GM12878 (cell line): ENCODE results near the gene PPP6R2. TPM values are rescaled to one million over a fixed set of nuclear protein-coding genes. Genes with fewer than 3 reads are reported as not detected.
A peak's percentile ranks its signal among the peaks of the same experiment; 100 is the strongest.

Experiments
- ATAC-seq: fragments of 200-7000 bp; cut with Tn5 transposase; 3 replicates; pipeline ENCODE4 v1.9.1; 2020; ENCODE audit warnings: mild to moderate bottlenecking, moderate library complexity
- BruUV-seq: library from RNA; stranded (reverse); fragments of 400-500 nt; replicated peaks from 2 replicates; lab custom pipeline; 2021; lab: Mats Ljungman, UMichigan
- CTCF ChIA-PET: fragments of 300-600 bp; sonication (Branson Sonifier 250); formaldehyde crosslinking; extraction: SDS; loops from one replicate; lab custom pipeline; 2021; ENCODE audit warnings: inconsistent platforms; lab: Yijun Ruan, JAX
- POLR2A ChIA-PET: fragments of 350-600 bp; formaldehyde crosslinking; extraction: SDS; loops from one replicate; lab custom pipeline; 2021; ENCODE audit warnings: inconsistent platforms; lab: Charles Lee
- RAD21 ChIA-PET: fragments of 300-600 bp; sonication (Branson Sonifier 250); formaldehyde crosslinking; loops from one replicate; lab custom pipeline; 2023; ENCODE audit warnings: antibody characterized with exemption; ENCODE audit not compliant: unreplicated experiment; lab: Charles Lee
- SMC1A ChIA-PET: fragments of 300-600 bp; sonication (Branson Sonifier 250); formaldehyde crosslinking; loops from one replicate; lab custom pipeline; 2023; ENCODE audit not compliant: unreplicated experiment, uncharacterized antibody; lab: Charles Lee
- DNase-seq: peaks from one replicate; pipeline ENCODE4 v3.0.0-alpha.2; 2011; ENCODE audit warnings: low read depth, low spot score
- FAIRE-seq: peaks from 3 replicates; lab custom pipeline; 2011; peaks lifted over from hg19 to GRCh38; lab: Jason Lieb, UNC
- H2AFZ ChIP-seq: 2 replicates; pipeline ENCODE4 v1.6.0; 2011; ENCODE audit warnings: low read depth, low read length, control low read depth; ENCODE audit not compliant: control insufficient read depth
- H3K27ac ChIP-seq: 2 replicates; pipeline ENCODE4 v1.5.1; 2011; ENCODE audit warnings: control low read depth; ENCODE audit not compliant: control insufficient read depth, insufficient read depth
- H3K27me3 ChIP-seq, 2 experiments: replicated peaks in 1 of 2; 2 replicates each; pipeline versions ENCODE4 v1.6.0 to v1.6.1; 2011; ENCODE audit warnings: low read length in 1 of 2; ENCODE audit not compliant: control insufficient read depth in 2 of 2, insufficient read depth in 2 of 2
- H3K36me3 ChIP-seq, 2 experiments: 2 replicates each; pipeline ENCODE4 v1.5.1; 2011; ENCODE audit warnings: low read length in 1 of 2; ENCODE audit not compliant: control insufficient read depth in 2 of 2, insufficient read depth in 2 of 2
- H3K4me1 ChIP-seq: 2 replicates; pipeline ENCODE4 v1.6.1; 2011; ENCODE audit warnings: mild to moderate bottlenecking, low read length, moderate library complexity, mixed read lengths; ENCODE audit not compliant: control insufficient read depth, insufficient read depth
- H3K4me2 ChIP-seq: 2 replicates; pipeline ENCODE4 v1.6.0; 2011; ENCODE audit warnings: control low read depth; ENCODE audit not compliant: control insufficient read depth, insufficient read depth
- H3K4me3 ChIP-seq: fragments of 200-600 bp; sonication (generic); 2 replicates; pipeline ENCODE4 v1.5.1; 2016
- H3K79me2 ChIP-seq: 2 replicates; pipeline ENCODE4 v1.6.0; 2011; ENCODE audit warnings: low read length; ENCODE audit not compliant: control insufficient read depth, insufficient read depth
- H3K9ac ChIP-seq: 2 replicates; pipeline ENCODE4 v1.8.0; 2011; ENCODE audit warnings: low read length, control low read depth, mixed read lengths; ENCODE audit not compliant: control insufficient read depth, insufficient read depth
- H3K9me3 ChIP-seq: replicated peaks from 3 replicates; pipeline ENCODE4 v1.5.1; 2011; ENCODE audit warnings: mild to moderate bottlenecking, low read length; ENCODE audit not compliant: control insufficient read depth, insufficient read depth
- H4K20me1 ChIP-seq: 2 replicates; pipeline ENCODE4 v1.6.0; 2011; ENCODE audit not compliant: control insufficient read depth, insufficient read depth
- CBFB ChIP-seq: IDR thresholded peaks from 2 replicates; pipeline ENCODE4 v1.6.1; 2016; ENCODE audit warnings: antibody characterized with exemption, low read depth
- CHD2 ChIP-seq: IDR thresholded peaks from 2 replicates; pipeline ENCODE4 v1.6.1; 2011; ENCODE audit warnings: low read depth, low read length, improper control_type of control experiment, borderline replicate concordance
- CREB1 ChIP-seq: IDR thresholded peaks from 2 replicates; pipeline ENCODE4 v1.6.1; 2012; ENCODE audit warnings: low read depth, mild to moderate bottlenecking, inconsistent platforms
- CREM ChIP-seq: IDR thresholded peaks from 2 replicates; pipeline ENCODE4 v1.6.1; 2014; ENCODE audit warnings: antibody characterized with exemption, low read depth
- EED ChIP-seq: sonication (generic); IDR thresholded peaks from 2 replicates; pipeline ENCODE4 v1.6.1; 2016; ENCODE audit warnings: antibody characterized with exemption, low read depth
- GATAD2B ChIP-seq: fragments of 450-650 bp; conservative IDR thresholded peaks from 2 replicates; pipeline ENCODE4 v1.6.1; 2017; ENCODE audit warnings: low read depth, mild to moderate bottlenecking, moderate library complexity
- HDGF ChIP-seq: fragments of 450-650 bp; IDR thresholded peaks from 2 replicates; pipeline ENCODE4 v1.6.1; 2016; ENCODE audit warnings: antibody characterized with exemption
- IKZF1 ChIP-seq: fragments of 450-650 bp; conservative IDR thresholded peaks from 2 replicates; pipeline ENCODE4 v1.6.1; 2017; ENCODE audit warnings: antibody characterized with exemption, mild to moderate bottlenecking
- LARP7 ChIP-seq: fragments of 450-650 bp; IDR thresholded peaks from 2 replicates; pipeline ENCODE4 v1.6.1; 2017; ENCODE audit warnings: mild to moderate bottlenecking
- MYC ChIP-seq: IDR thresholded peaks from 2 replicates; pipeline ENCODE4 v1.6.1; 2011; ENCODE audit warnings: mild to moderate bottlenecking, low read length, moderate library complexity, inconsistent platforms; ENCODE audit not compliant: insufficient read depth, insufficient replicate concordance, insufficient read length, severe bottlenecking
- RELA ChIP-seq: fragments of 450-650 bp; IDR thresholded peaks from 2 replicates; pipeline ENCODE4 v1.8.0; 2014; ENCODE audit warnings: borderline replicate concordance; ENCODE audit not compliant: partially characterized antibody
- SMARCA5 ChIP-seq: fragments of 450-650 bp; IDR thresholded peaks from 2 replicates; pipeline ENCODE4 v1.6.1; 2017; ENCODE audit warnings: mild to moderate bottlenecking
- SMC3 ChIP-seq: IDR thresholded peaks from 2 replicates; pipeline ENCODE4 v1.6.1; 2011; ENCODE audit warnings: low read length, improper control_type of control experiment, borderline replicate concordance
- SRF ChIP-seq, 2 experiments: IDR thresholded peaks; 2 replicates each; pipeline ENCODE4 v1.6.1; 2011; ENCODE audit warnings: low read depth in 2 of 2, low read length in 2 of 2, mild to moderate bottlenecking in 1 of 2, moderate library complexity in 1 of 2
- TCF12 ChIP-seq: IDR thresholded peaks from 2 replicates; pipeline ENCODE4 v1.6.1; 2011; ENCODE audit warnings: low read depth, mild to moderate bottlenecking, low read length
- TCF3 ChIP-seq: IDR thresholded peaks from 2 replicates; pipeline ENCODE4 v1.6.1; 2012; ENCODE audit warnings: low read depth, mild to moderate bottlenecking, low read length, borderline replicate concordance; ENCODE audit not compliant: insufficient read depth
- ZBED1 ChIP-seq: IDR thresholded peaks from 2 replicates; pipeline ENCODE4 v1.6.1; 2016; ENCODE audit warnings: borderline replicate concordance
- ZNF24 ChIP-seq: fragments of 450-650 bp; IDR thresholded peaks from 2 replicates; pipeline ENCODE4 v1.6.1; 2017; ENCODE audit warnings: antibody characterized with exemption, mild to moderate bottlenecking
- WGBS: methylation state at CpG from one replicate; pipeline ENCODE4 v1.1.6; 2016; ENCODE audit warnings: low lambda C conversion rate; ENCODE audit not compliant: insufficient replicate concordance, insufficient coverage; ENCODE audit errors: missing lambda C conversion rate; 5-methylcytosine and 5-hydroxymethylcytosine counted together
- in situ Hi-C: fragments of 300-500 bp; cut with MboI; formaldehyde crosslinking; loops from 9 replicates; pipeline ENCODE4 v1.14.3; 2018; ENCODE audit warnings: mixed read lengths
- intact Hi-C: fragments of 100-400 bp; cut with micrococcal nuclease; formaldehyde crosslinking; loops from one replicate; pipeline ENCODE4 v1.14.2; 2022; ENCODE audit not compliant: unreplicated experiment
- polyA plus RNA-seq, 11 experiments: library from polyadenylated mRNA; depleted of rRNA in 4 of 11; unstranded in 6 of 11; stranded (reverse) in 5 of 11; fragments of >200 nt; fragmentation: Nextera tagmentation in 4 of 11; fragmentation: Illumina TruSeq in 1 of 11; extraction: Ambion mirVana in 4 of 11; extraction: Trizol in 1 of 11; gene quantifications; 1 replicate in 1 of 11; 2 replicates in 10 of 11; pipeline versions ENCODE4 v1.2.1 to v1.2.3, GENCODE V29; 2011 to 2016; ENCODE audit warnings: inconsistent platforms in 2 of 11, missing spikeins in 2 of 11, low read depth in 1 of 11
- total RNA-seq, 4 experiments: library from RNA; depleted of rRNA in 3 of 4; stranded (reverse); fragments of >200 nt in 3 of 4; fragmentation: Illumina TruSeq in 1 of 4; extraction: Trizol in 1 of 4; gene quantifications; 2 replicates each; pipeline versions ENCODE4 v1.2.1 to v1.2.3, GENCODE V29; 2013 to 2021
- TF ChIP-seq, protein P1 (sequence below): IDR thresholded peaks from 2 replicates; pipeline ENCODE4 v1.6.1; 2011; ENCODE audit warnings: low read depth, low read length, improper control_type of control experiment, borderline replicate concordance
- TF ChIP-seq, protein P2 (sequence below): IDR thresholded peaks from 2 replicates; pipeline ENCODE4 v1.6.1; 2011; ENCODE audit warnings: mild to moderate bottlenecking, low read depth, low read length, moderate library complexity; ENCODE audit not compliant: insufficient replicate concordance

PPP6R2 gene
- total and polyA plus RNA-seq, 10 of the 15 experiments (the other 5 are each of a cell fraction or from before 2014, with no cell fraction given) = 0.29 to 52.6 (median 25.4) TPM

DNA sequence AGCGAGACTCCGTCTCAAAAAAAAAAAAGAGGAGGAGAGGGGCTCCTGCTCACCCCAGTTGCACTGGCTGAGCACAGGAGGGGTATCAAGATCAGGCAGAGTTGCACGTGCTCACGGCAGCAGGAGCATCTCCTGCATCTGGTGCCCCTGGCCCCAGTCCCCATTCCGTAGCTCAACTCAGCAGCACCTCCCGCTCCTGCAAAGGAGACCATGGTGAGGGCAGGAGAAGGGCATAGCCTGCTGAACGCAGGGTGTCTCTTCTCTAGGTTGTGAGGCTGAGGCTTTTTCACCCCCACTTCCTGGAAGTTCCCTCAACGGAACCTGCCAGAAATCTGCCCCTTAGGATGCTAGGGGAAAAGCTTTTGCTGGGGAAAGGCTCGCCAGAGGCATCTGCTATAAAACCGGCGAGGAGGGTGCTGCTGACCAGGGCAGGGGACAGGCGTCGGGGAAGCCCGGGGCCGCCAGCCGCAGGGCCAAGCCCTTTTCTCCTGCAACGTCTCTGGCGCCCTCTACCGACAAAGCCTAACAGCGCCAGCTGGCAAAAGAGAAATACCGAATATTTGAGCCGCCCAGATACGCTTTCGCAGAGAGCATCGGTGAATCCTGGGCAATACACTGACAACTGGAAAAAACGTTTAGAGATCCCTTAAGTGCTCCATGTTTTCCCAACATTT lies 1.0 kb upstream of the PPP6R2 start:
- ChIA-PET RAD21 (interaction anchor here (0.7 to 2.7 kb wide), 9 partner anchors 15 to 382 kb away, joined by 3 to 26 read pairs (median 5); partner anchors contain the start of gene HDAC10), POLR2A (interaction anchor here (0.6 to 1.0 kb wide), 3 partner anchors 9 to 239 kb away, joined by 3 to 4 read pairs (median 3); no protein-coding TSS in a partner anchor), SMC1A (interaction anchor here (0.7 to 2.5 kb wide), 12 partner anchors 14 to 131 kb away, joined by 3 to 11 read pairs (median 4); partner anchors contain the start of genes HDAC10 and PLXNB2), CTCF (interaction anchor here (0.6 to 2.7 kb wide), 23 partner anchors 9 to 279 kb away, joined by 3 to 30 read pairs (median 9); partner anchors contain the start of genes HDAC10 and MAPK12)
- peak overlapping the region; percentile 80 for H3K4me3 ChIP-seq
- no TSS peak for BruUV-seq
- intact Hi-C loops = loop anchor here (1.0 kb wide), 2 partner anchors 66 to 90 kb away; no protein-coding TSS in a partner anchor
- ATAC-seq (peak; percentile 88), DNase-seq (no peak), FAIRE-seq (no peak)
- in situ Hi-C loops = no loop called here
- peak overlapping the region; percentile 68; the same call in 1 of the 2 replicates for H3K9ac ChIP-seq
- peak overlapping the region; percentile 51; the same call in 1 of the 2 replicates for H3K27ac ChIP-seq
- H3K27me3 ChIP-seq = no peaks in the 10 kb centered on the region
- H3K4me2 ChIP-seq = peak overlapping the region; percentile 84
- H3K36me3 ChIP-seq = peaks cover 0 to 4% of the 10 kb centered on the region in 2 experiments; a peak in 1 of 4 replicates
- 0 out of 2 replicates have a peak, but pooled peaks cover 3% of the 10 kb centered on the region for H3K4me1 ChIP-seq
- H2AFZ ChIP-seq = peak overlapping the region; percentile 87
- H3K79me2 ChIP-seq = peaks cover 5% of the 10 kb centered on the region
- H3K9me3 ChIP-seq = no peaks in the 10 kb centered on the region
- 1% methylated on average over 24 of the region's 26 CpGs for WGBS
- H4K20me1 ChIP-seq = 0 out of 2 replicates have a peak, but pooled peaks cover 3% of the 10 kb centered on the region
- TF ChIP-seq SRF (IDR thresholded peaks at IDR 0.05; ENCODE audit: low read depth in 2 of 2, low read length in 2 of 2) (0 out of 4 replicates have a peak, but pooled peaks of 1 of the 2 experiments have one; percentile 21), TCF3 (peak; percentile 91; the same call in 1 of the 2 replicates), ZBED1 (no peak), TCF12 (peak; percentile 91), CHD2 (no peak), CREB1 (0 out of 2 replicates have a peak, but pooled peaks have one; percentile 21), ZNF24 (0 out of 2 replicates have a peak, but pooled peaks have one; percentile 29), HDGF (peak; percentile 38; the same call in 1 of the 2 replicates), CBFB (0 out of 2 replicates have a peak, but pooled peaks have one; percentile 45), IKZF1 (peak; percentile 32; the same call in 1 of the 2 replicates), GATAD2B (peak; percentile 44; the same call in 1 of the 2 replicates), EED (no peak), MYC (no peak), RELA (peak; percentile 11), LARP7 (0 out of 2 replicates have a peak, but pooled peaks have one; percentile 42), CREM (0 out of 2 replicates have a peak, but pooled peaks have one; percentile 39), SMC3 (peak; percentile 86), SMARCA5 (peak; percentile 94; the same call in 1 of the 2 replicates)
- TF ChIP-seq, protein P1, sequence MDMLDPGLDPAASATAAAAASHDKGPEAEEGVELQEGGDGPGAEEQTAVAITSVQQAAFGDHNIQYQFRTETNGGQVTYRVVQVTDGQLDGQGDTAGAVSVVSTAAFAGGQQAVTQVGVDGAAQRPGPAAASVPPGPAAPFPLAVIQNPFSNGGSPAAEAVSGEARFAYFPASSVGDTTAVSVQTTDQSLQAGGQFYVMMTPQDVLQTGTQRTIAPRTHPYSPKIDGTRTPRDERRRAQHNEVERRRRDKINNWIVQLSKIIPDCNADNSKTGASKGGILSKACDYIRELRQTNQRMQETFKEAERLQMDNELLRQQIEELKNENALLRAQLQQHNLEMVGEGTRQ = no peak
- TF ChIP-seq, protein P2, sequence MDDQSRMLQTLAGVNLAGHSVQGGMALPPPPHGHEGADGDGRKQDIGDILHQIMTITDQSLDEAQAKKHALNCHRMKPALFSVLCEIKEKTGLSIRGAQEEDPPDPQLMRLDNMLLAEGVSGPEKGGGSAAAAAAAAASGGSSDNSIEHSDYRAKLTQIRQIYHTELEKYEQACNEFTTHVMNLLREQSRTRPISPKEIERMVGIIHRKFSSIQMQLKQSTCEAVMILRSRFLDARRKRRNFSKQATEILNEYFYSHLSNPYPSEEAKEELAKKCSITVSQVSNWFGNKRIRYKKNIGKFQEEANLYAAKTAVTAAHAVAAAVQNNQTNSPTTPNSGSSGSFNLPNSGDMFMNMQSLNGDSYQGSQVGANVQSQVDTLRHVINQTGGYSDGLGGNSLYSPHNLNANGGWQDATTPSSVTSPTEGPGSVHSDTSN = no peak
